ENCODE data around the gene FZD10.

DNA sequence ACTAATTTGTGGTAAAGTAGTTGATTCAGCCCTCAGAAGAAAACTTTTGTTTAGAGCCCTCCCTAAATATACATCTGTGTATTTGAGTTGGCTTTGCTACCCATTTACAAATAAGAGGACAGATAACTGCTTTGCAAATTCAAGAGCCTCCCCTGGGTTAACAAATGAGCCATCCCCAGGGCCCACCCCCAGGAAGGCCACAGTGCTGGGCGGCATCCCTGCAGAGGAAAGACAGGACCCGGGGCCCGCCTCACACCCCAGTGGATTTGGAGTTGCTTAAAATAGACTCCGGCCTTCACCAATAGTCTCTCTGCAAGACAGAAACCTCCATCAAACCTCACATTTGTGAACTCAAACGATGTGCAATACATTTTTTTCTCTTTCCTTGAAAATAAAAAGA, 2.7 kb downstream of the FZD10 start:
- TF ChIP-seq, protein P1, sequence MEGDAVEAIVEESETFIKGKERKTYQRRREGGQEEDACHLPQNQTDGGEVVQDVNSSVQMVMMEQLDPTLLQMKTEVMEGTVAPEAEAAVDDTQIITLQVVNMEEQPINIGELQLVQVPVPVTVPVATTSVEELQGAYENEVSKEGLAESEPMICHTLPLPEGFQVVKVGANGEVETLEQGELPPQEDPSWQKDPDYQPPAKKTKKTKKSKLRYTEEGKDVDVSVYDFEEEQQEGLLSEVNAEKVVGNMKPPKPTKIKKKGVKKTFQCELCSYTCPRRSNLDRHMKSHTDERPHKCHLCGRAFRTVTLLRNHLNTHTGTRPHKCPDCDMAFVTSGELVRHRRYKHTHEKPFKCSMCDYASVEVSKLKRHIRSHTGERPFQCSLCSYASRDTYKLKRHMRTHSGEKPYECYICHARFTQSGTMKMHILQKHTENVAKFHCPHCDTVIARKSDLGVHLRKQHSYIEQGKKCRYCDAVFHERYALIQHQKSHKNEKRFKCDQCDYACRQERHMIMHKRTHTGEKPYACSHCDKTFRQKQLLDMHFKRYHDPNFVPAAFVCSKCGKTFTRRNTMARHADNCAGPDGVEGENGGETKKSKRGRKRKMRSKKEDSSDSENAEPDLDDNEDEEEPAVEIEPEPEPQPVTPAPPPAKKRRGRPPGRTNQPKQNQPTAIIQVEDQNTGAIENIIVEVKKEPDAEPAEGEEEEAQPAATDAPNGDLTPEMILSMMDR (IDR thresholded peaks at IDR 0.05) = no peak
- no peak for TF ChIP-seq POLR2A (IDR thresholded peaks at IDR 0.05)

All from right lobe of liver (tissue), 4 donors.